ENCODE measurements around the gene GP1BA. TPM values are rescaled to one million over a fixed set of nuclear protein-coding genes. Genes with fewer than 3 reads are reported as not detected.
"Not testable (repeated sequence)": the region's sequence is repeated elsewhere in the genome, so short reads cannot be mapped to it uniquely, and the experiment has no call there.

Gene GP1BA
- total RNA-seq, 2 experiments from 2014 or later, result not detected

DNA sequence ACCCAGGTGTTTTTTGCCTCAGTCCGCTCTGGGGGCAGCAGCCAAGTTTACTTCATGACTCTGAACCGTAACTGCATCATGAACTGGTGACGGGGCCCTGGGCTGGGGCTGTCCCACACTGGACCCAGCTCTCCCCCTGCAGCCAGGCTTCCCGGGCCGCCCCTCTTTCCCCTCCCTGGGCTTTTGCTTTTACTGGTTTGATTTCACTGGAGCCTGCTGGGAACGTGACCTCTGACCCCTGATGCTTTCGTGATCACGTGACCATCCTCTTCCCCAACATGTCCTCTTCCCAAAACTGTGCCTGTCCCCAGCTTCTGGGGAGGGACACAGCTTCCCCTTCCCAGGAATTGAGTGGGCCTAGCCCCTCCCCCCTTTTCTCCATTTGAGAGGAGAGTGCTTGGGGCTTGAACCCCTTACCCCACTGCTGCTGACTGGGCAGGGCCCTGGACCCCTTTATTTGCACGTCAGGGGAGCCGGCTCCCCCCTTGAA lies 34.8 kb upstream of the GP1BA start:
- no peak overlapping the region for H3K4me3 Mint-ChIP-seq
- H3K36me3 Mint-ChIP-seq, result peaks cover 7% of the 10 kb centered on the region
- H3K27ac Mint-ChIP-seq, result no peak overlapping the region
- ATAC-seq (ENCODE audit: low read depth), result no peak
- H3K9me3 Mint-ChIP-seq, result no peaks in the 10 kb centered on the region
- peaks cover 7% of the 10 kb centered on the region for H3K4me1 Mint-ChIP-seq
- DNase-seq, result no peak
- POLR2A ChIA-PET, result interaction anchor here (1.1 kb wide), 1 partner anchor 184 kb away, joined by 5 read pairs; no protein-coding TSS in a partner anchor
- H3K27me3 Mint-ChIP-seq, result peaks cover 6% of the 10 kb centered on the region

DNA sequence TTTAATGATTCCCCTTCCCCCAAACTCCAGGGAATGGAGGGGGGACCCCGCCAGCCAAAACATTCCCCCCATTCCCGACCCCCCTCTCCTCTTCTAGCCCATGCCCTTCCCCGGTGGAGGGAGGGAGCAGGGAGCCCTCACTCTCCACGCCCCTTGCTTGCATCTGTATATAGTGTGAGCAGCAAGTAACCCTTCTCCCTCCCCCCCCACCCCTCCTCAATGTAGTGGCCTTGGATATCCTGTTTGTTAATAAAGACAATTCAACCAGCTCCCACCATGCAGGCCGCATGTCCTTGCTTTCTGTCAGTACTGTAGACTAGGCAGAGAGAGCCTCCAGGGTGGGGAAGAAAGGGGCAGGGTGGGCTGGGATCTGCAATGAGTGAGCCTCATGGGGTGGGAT lies 34.3 kb upstream of the GP1BA start:
- ATAC-seq (ENCODE audit: low read depth) (no peak), DNase-seq (no peak)
- peaks cover 6% of the 10 kb centered on the region for H3K27me3 Mint-ChIP-seq
- POLR2A ChIA-PET, result no interaction called here
- H3K4me1 Mint-ChIP-seq, result peaks cover 11% of the 10 kb centered on the region
- peaks cover 5% of the 10 kb centered on the region for H3K36me3 Mint-ChIP-seq
- no peaks in the 10 kb centered on the region for H3K9me3 Mint-ChIP-seq
- no peak overlapping the region for H3K4me3 Mint-ChIP-seq
- H3K27ac Mint-ChIP-seq, result no peak overlapping the region

DNA sequence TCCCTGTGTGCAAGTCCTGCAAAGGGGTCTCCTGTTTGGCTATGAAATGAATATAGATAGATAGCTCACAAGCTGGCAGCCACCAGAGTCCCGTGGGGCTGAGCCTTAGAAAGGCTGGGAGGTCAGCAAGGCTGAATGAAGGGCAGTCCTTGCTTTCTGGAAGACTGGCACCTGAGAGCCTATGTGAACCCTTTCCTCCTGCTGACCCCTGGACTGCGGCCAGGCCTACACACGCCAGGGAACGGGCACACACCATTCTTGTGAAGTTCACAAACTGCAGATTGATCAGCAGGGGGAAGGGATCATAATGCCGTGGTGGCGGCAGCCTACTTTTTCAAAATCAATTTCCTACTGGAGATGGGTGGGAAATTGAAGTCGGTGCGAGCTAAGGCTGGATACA lies 33.7 kb upstream of the GP1BA start:
- Mint-ChIP-seq H3K27ac (no peak overlapping the region), H3K4me3 (peak overlapping the region; percentile 40), H3K36me3 (peaks cover 5% of the 10 kb centered on the region), H3K9me3 (no peaks in the 10 kb centered on the region), H3K27me3 (peaks cover 6% of the 10 kb centered on the region), H3K4me1 (peaks cover 17% of the 10 kb centered on the region)
- ATAC-seq (ENCODE audit: low read depth) (no peak), DNase-seq (no peak)
- POLR2A ChIA-PET, result interaction anchor here (1.1 to 1.4 kb wide), 3 partner anchors 36 to 108 kb away, joined by 3 to 8 read pairs (median 3); partner anchors contain the start of genes RNF167 and SLC25A11

DNA sequence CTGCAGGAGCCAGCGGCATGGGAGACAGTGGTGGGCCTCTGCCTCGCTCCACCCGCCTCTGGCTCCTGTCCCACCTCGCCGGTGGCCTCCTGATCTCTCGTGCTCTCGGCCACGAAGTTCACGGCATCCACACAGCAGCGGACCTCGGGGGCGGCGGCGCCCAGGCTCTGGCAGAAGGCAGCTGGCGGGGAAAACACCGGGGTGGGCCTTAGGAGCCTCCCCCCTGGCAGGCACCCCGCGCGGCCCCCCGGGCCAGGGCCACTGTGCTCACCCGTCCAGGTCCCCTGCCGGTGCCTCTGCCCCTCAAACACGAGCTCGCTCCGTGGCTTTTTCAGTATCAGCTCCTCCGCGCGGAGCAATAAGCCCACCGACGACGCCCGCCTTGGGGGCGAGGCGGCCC lies 33.1 kb upstream of the GP1BA start:
- DNase-seq (no peak), ATAC-seq (ENCODE audit: low read depth) (peak; percentile 1)
- peaks cover 6% of the 10 kb centered on the region for H3K27me3 Mint-ChIP-seq
- POLR2A ChIA-PET, result interaction anchor here (0.7 to 2.2 kb wide), 10 partner anchors 8 to 344 kb away, joined by 3 to 8 read pairs (median 4); partner anchors contain the start of genes ARRB2, MYBBP1A, PFN1 and RNF167
- peaks cover 5% of the 10 kb centered on the region for H3K36me3 Mint-ChIP-seq
- H3K27ac Mint-ChIP-seq, result no peak overlapping the region
- no peaks in the 10 kb centered on the region for H3K9me3 Mint-ChIP-seq
- peak overlapping the region; percentile 88 for H3K4me3 Mint-ChIP-seq
- H3K4me1 Mint-ChIP-seq, result peaks cover 21% of the 10 kb centered on the region

DNA sequence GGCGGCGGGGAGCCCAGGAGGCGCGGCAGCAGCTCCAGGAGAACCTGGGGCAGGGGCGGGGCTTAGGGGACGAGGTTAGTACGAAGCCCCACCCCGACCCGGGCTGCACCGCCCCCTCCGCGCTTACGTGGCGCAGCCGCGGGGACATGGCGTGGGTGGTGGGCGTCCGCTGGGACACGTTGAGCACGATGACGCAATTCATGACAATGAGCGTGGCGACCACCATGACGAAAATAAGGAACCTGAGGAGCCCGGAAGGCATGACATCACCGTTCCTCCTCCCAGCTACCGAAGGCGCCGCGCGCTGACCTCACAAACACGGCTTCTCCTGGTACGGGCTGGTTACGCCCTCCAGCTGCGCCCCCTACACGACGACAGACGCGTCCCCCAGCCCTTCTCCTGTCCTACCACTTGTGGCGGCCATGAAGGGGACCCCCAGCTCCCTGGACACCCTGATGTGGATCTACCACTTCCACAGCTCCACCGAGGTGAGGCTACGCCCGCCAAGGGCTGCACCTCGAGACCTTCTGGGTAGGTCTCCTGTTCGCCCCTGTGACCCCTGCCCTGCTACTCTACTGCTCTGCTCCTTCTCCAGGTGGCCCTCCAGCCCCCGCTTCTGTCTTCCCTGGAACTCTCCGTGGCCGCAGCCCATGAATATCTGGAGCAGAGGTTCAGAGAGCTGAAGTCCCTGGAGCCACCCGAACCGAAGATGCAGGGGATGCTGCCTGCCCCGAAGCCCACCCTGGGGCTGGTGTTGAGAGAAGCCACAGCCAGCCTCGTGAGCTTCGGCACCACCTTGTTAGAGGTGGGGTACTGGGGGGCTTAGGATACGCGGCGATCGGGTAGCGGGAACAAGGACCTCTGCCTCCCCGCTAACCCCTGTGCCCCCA lies 32.5 kb upstream of the GP1BA start, which contains the start of gene C17orf107:
C17orf107 (plus strand) TSS at position 196 of the 890 bp plus-strand sequence; CDS start at position 423, 227 bp downstream.
- DNase-seq (peak; percentile 87), ATAC-seq (ENCODE audit: low read depth) (peak; percentile 71)
- Mint-ChIP-seq H3K27me3 (peaks cover 6% of the 10 kb centered on the region), H3K36me3 (peaks cover 5% of the 10 kb centered on the region), H3K4me3 (peak within 1 kb of the TSS; percentile 88), H3K9me3 (no peaks in the 10 kb centered on the region), H3K4me1 (peaks cover 21% of the 10 kb centered on the region), H3K27ac (peak within 1 kb of the TSS; percentile 84)
- POLR2A ChIA-PET, result interaction anchor here (0.6 to 2.2 kb wide), 13 partner anchors 9 to 344 kb away, joined by 3 to 8 read pairs (median 3); partner anchors contain the start of genes ARRB2, MYBBP1A, PFN1 and PLD2

DNA sequence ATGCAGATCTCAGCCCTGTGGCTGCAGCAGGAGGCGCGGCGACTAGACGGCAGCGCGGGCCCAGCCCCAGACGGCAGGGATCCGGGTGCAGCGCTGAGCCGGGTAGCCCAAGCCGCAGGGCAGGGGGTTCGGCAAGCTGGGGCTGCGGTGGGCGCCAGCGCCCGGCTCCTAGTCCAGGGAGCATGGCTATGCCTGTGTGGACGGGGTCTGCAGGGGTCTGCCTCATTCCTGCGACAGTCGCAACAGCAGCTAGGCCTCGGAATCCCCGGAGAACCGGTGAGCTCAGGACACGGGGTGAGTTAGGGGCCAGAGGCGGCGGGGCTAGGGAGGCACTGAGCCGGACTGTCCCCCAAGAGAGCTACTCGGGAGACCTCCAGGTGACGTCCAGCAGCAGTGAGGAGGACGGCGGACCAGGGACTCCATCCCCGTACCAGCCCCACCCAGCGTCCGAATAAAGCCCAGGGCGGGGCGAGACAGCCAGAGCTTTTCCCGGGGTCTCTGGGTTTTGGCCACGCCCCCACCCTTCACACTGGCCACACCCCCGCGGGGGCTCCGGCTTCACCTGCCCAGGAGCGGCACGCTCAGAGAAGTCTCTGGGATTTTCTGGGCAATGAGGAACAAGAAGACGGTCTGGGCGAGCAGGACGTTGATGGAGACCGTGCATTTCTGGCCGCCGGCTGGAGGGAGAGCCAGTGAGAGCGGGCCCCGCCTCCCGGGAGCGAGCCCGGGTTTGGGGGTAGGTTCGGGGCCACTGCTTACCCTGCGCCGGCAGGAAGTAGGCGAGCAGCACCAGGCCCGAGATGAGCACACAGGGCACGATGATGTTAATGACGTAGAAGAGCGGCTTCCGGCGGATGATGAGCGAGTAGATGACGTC lies 31.6 kb upstream of the GP1BA start:
- Mint-ChIP-seq H3K27me3 (peaks cover 9% of the 10 kb centered on the region), H3K4me1 (peaks cover 21% of the 10 kb centered on the region), H3K27ac (peak overlapping the region; percentile 73), H3K4me3 (peak overlapping the region; percentile 88), H3K9me3 (no peaks in the 10 kb centered on the region), H3K36me3 (peaks cover 5% of the 10 kb centered on the region)
- ATAC-seq (ENCODE audit: low read depth), result peak; percentile 57
- peak; percentile 64 for DNase-seq
- POLR2A ChIA-PET, result interaction anchor here (0.6 to 2.2 kb wide), 6 partner anchors 9 to 190 kb away, joined by 3 to 8 read pairs (median 4); partner anchors contain the start of genes ARRB2, PFN1 and PLD2

- no peaks in the 10 kb centered on the region for H3K9me3 Mint-ChIP-seq
- peaks cover 3% of the 10 kb centered on the region for H3K36me3 Mint-ChIP-seq
- H3K27me3 Mint-ChIP-seq, result peaks cover 9% of the 10 kb centered on the region
- POLR2A ChIA-PET, result interaction anchor here (0.9 to 1.7 kb wide), 4 partner anchors 17 to 192 kb away, joined by 3 to 8 read pairs (median 4); partner anchors contain the start of genes PFN1, RNF167 and SLC25A11
- no peak for ATAC-seq (ENCODE audit: low read depth)
- DNase-seq, result no peak
- H3K27ac Mint-ChIP-seq, result peak overlapping the region; percentile 73
- peaks cover 21% of the 10 kb centered on the region for H3K4me1 Mint-ChIP-seq
- peak overlapping the region; percentile 88 for H3K4me3 Mint-ChIP-seq
These were observed 30.9 kb upstream of the GP1BA start for GRCh38 chr17:4901108-4901647.

DNA sequence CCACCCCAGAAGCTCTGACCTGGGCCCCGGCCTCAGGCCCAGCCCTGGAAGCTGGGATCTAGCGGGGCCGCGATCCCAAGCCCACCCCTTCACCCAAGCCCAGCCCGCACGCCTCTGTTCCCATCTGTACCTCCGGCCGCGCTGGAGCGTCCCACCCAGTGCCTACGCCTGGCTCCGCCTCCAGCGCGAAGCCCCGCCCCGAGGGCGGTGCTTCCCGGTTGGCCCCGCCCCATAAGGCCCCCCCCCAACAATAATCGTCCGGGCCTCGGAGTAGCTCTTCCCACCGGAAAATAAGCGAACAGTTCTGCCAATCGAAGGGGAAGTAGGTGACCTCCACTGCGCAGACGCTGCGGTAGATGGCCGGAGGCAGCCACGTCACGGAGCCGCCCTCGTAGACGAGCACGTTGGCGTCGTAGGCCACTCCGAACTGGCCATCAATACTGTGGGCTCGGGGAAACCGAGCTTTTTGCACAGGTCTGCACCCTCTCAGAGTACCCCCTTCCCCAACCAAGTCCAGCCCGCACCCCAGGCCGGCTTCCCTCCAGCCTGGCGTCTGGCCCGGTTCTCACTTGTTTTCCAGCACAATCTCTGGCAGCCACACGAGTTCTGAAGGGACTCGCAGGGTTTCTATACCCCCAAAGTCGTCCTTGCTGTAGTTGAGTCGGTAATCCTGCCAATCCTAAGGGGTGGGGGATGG lies 30.3 kb upstream of the GP1BA start:
- ATAC-seq (ENCODE audit: low read depth) (no peak), DNase-seq (peak; percentile 41)
- POLR2A ChIA-PET, result interaction anchor here (0.9 to 1.7 kb wide), 4 partner anchors 16 to 193 kb away, joined by 3 to 8 read pairs (median 4); partner anchors contain the start of genes PFN1, RNF167 and SLC25A11
- Mint-ChIP-seq H3K4me1 (peaks cover 21% of the 10 kb centered on the region), H3K27me3 (peaks cover 9% of the 10 kb centered on the region), H3K36me3 (peaks cover 2% of the 10 kb centered on the region), H3K9me3 (no peaks in the 10 kb centered on the region), H3K4me3 (no peak overlapping the region), H3K27ac (no peak overlapping the region)

DNA sequence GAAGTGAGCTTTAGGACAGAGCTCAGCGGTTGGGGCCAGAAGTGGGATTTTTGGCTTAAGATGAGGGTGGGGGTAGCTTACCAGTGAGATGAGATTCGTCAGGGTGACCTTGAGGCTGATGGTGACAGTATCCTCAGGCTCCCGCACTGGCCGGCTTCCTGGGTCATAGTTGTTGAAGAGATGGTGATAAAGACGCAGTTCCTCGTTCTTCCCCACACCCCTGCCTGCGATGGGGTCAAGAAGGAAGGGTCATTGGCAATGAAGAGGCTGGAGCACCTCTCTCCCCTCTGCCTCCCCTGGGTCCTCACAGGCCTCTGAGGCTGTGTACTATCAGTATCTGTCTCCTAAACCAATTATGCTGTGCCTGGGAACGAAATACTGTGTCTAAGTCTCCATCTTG lies 29.5 kb upstream of the GP1BA start:
- ATAC-seq (ENCODE audit: low read depth) (no peak), DNase-seq (no peak)
- Mint-ChIP-seq H3K4me3 (no peak overlapping the region), H3K36me3 (no peaks in the 10 kb centered on the region), H3K9me3 (no peaks in the 10 kb centered on the region), H3K27ac (peak overlapping the region; percentile 41), H3K27me3 (peaks cover 9% of the 10 kb centered on the region), H3K4me1 (peaks cover 21% of the 10 kb centered on the region)
- POLR2A ChIA-PET, result interaction anchor here (1.2 to 1.3 kb wide), 3 partner anchors 38 to 193 kb away, joined by 3 to 5 read pairs (median 4); partner anchors contain the start of genes RNF167, SLC25A11 and SPAG7

GRCh38 chr17:4903051-4903818 lies 28.8 kb upstream of the GP1BA start, which contains the start of gene CHRNE:
Gene CHRNE (minus strand): TSS chr17:4903098. CDS start chr17:4903063, 35 bp downstream.
- POLR2A ChIA-PET, result interaction anchor here (1.2 to 1.3 kb wide), 2 partner anchors 64 to 193 kb away, joined by 3 to 4 read pairs; partner anchors contain the start of gene SPAG7
- peaks cover 9% of the 10 kb centered on the region for H3K27me3 Mint-ChIP-seq
- H3K9me3 Mint-ChIP-seq, result no peaks in the 10 kb centered on the region
- no peaks in the 10 kb centered on the region for H3K36me3 Mint-ChIP-seq
- DNase-seq, result peak; percentile 58
- H3K27ac Mint-ChIP-seq, result peak within 1 kb of the TSS; percentile 59
- H3K4me3 Mint-ChIP-seq, result peak within 1 kb of the TSS; percentile 52
- H3K4me1 Mint-ChIP-seq, result peaks cover 21% of the 10 kb centered on the region
- peak; percentile 27 for ATAC-seq (ENCODE audit: low read depth)

- H3K9me3 Mint-ChIP-seq, H3K4me3 Mint-ChIP-seq: not testable (repeated sequence)
These were observed 25.4 kb upstream of the GP1BA start for GRCh38 chr17:4906642-4907041.

More at GRCh38 chr17:4906642-4907041, 25.4 kb upstream of the GP1BA start:
- H3K4me1 Mint-ChIP-seq, result peaks cover 14% of the 10 kb centered on the region
- H3K36me3 Mint-ChIP-seq; ATAC-seq (ENCODE audit: low read depth); H3K27me3 Mint-ChIP-seq; POLR2A ChIA-PET; DNase-seq; H3K27ac Mint-ChIP-seq: not testable (repeated sequence)

Measured in activated naive CD8-positive, alpha-beta T cell treated with anti-CD3 and anti-CD28 coated beads, Interleukin-2, amount 10 ng/mL, durations not matched to agents 7 days and 5 days (primary cell).